AG09309 (cell line): ENCODE results near the gene PLCB4.

Experiments
- DNase-seq: peaks from one replicate; pipeline ENCODE4 v3.0.0-alpha.2; 2010; ENCODE audit warnings: low read depth
- H3K4me3 ChIP-seq: 2 replicates; pipeline ENCODE4 v1.5.1; 2011; ENCODE audit warnings: mild to moderate bottlenecking, low read depth, low read length, moderate library complexity; ENCODE audit not compliant: control insufficient read depth
- TF ChIP-seq, protein P1 (sequence below): IDR thresholded peaks from 2 replicates; pipeline ENCODE4 v1.5.1; 2011; ENCODE audit warnings: mild to moderate bottlenecking, low read depth, low read length, inconsistent platforms; ENCODE audit not compliant: insufficient read depth, control insufficient read depth; ENCODE audit errors: missing control alignments

The PLCB4 gene

DNA sequence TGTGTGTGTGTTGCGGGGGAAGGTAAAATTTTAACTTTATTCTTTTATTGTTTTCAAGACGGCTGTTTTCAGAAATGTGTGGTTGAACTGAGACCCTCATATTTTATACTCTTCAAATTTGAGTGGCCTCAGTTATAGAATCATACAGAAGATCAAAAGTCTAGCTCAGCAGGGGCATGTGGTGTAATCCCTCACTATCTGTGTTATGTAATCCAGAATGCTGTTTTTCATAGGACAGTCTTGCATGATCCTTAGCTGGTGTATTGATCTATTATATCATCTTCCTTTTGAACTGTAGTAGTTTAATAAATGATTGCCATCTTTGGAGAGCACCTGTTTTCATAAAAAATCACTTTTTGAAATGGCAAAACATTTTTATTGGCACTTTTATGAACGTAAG lies 1.4 kb downstream of the PLCB4 start:
- no peak for DNase-seq
- no peak overlapping the region; the same call in 1 of the 2 replicates for H3K4me3 ChIP-seq
- TF ChIP-seq, protein P1, sequence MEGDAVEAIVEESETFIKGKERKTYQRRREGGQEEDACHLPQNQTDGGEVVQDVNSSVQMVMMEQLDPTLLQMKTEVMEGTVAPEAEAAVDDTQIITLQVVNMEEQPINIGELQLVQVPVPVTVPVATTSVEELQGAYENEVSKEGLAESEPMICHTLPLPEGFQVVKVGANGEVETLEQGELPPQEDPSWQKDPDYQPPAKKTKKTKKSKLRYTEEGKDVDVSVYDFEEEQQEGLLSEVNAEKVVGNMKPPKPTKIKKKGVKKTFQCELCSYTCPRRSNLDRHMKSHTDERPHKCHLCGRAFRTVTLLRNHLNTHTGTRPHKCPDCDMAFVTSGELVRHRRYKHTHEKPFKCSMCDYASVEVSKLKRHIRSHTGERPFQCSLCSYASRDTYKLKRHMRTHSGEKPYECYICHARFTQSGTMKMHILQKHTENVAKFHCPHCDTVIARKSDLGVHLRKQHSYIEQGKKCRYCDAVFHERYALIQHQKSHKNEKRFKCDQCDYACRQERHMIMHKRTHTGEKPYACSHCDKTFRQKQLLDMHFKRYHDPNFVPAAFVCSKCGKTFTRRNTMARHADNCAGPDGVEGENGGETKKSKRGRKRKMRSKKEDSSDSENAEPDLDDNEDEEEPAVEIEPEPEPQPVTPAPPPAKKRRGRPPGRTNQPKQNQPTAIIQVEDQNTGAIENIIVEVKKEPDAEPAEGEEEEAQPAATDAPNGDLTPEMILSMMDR, result no peak

DNA sequence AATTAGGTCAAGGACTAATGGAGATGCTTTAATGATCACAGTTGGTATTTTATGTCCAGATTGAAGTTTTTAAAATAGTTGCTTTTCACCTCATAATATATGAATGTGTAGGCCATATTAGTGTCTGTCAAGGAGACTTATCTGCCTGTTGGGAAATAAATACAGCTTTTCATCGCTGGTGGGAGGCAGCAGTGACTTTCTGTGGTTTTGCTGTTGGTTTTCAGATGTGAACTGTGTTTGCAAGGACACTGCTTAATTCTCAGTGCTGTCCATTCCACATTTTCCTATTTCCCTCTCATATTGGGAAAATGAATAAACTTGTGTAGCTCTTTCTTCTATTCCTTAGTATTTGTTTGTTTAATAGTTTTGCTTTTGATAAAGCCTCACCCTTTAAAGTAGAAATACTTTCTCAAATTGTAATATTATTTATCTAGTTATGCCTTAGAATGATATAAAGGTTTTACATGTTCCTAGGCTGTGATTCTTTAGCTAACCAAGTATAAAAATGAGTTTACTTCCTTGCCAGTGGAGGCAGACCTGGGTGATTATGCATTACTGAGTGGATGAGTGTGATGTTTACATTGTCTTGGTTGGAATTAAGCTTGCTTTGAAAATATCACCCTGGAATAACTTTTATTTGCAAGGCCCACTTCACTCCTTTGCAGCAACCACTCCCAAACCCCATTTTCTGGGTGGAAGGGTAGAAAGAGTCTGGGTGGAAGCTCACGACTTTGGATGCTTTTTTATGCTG lies 3.3 kb downstream of the PLCB4 start:
- H3K4me3 ChIP-seq, result no peak overlapping the region
- TF ChIP-seq, protein P1, result no peak
- DNase-seq, result no peak

DNA sequence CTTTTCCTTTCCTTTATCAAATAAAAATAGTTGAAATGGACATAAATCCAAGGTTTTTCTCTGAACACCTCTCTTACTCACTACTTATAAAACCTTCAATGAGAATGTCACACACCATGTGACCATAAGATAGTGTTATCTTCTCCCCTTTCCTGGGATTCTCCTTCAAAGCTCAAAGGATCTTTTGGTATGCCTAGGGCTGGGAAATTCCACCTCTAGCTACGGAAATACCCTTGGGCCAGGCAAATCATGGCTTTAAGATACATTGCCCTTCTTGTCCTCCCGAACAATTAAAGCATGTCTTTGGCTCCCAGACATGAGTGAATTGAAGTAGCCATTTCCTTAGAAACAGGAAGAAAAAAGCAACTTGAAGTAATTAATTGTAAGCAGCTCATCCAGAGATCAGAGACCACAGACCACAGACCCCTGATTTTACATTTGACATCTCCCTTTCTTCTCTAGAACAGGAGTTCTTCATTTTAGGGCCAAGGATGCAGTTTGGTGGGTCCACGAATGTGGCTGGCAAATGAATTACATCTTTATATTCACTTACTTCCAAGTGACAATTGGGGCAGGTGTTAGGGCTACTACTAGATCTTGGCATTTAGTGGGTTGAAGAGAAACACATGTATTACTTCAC lies 4.1 kb downstream of the PLCB4 start:
- no peak for DNase-seq
- no peak overlapping the region for H3K4me3 ChIP-seq
- TF ChIP-seq, protein P1, result no peak

DNA sequence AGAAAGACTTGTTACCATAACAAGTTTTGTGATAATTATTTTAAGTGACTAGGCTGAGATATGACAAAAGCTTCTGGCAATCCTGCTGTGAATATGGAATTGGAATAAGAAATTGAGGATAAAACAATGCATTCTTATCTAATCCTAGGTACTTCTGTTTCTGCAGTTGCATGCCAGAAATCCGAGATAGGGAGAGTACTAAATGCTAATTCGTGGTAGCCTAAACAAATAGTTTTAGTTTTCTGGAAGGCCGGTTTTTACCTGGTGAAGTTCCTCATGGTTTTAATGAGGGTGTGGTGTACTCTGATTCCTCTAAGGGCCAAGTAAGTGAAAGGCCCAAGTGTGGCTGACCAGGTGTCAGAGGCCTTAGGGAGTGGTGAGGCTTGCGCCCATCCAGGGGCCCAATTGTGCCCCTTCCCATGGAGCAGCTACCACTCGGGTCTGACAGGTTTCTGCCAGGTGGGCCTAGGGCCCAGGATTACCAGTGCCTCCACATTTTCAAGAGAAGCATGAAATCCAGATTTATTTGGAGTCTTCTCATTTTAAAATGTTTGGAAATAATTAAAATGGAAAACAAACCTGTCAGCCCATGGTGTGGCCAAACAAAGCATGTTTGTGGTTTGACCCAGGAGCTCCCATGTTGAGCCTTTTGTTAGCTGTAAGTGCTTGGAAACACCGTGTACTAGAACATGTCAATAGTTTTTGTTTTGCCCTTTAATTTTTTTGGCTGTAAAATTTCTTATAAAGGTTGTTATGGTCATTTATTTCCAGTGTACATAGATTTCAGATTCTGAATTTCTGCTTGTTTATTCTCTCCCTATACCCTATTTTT lies 6.6 kb downstream of the PLCB4 start:
- no peak overlapping the region for H3K4me3 ChIP-seq
- DNase-seq, result no peak
- TF ChIP-seq, protein P1, result no peak

DNA sequence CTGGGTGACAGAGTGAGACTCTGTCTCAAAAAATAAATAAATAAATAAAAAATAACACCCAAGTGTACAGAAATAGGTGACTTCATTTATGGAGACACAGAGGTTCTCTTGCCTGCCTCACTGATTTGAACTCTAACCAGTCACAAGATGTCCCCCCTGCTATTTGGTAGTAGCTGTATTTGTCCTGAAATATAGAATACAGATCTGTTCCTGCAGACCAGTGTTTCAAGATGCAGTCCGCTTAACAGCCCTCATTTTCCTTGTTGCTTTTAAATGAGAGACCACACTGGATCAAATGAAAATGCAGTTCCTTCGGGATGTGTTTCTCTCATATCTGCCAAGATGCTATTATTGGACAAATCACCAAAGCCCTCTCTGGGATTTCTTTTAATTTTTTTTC lies 7.6 kb downstream of the PLCB4 start:
- no peak overlapping the region for H3K4me3 ChIP-seq
- TF ChIP-seq, protein P1, result no peak
- no peak for DNase-seq

DNA sequence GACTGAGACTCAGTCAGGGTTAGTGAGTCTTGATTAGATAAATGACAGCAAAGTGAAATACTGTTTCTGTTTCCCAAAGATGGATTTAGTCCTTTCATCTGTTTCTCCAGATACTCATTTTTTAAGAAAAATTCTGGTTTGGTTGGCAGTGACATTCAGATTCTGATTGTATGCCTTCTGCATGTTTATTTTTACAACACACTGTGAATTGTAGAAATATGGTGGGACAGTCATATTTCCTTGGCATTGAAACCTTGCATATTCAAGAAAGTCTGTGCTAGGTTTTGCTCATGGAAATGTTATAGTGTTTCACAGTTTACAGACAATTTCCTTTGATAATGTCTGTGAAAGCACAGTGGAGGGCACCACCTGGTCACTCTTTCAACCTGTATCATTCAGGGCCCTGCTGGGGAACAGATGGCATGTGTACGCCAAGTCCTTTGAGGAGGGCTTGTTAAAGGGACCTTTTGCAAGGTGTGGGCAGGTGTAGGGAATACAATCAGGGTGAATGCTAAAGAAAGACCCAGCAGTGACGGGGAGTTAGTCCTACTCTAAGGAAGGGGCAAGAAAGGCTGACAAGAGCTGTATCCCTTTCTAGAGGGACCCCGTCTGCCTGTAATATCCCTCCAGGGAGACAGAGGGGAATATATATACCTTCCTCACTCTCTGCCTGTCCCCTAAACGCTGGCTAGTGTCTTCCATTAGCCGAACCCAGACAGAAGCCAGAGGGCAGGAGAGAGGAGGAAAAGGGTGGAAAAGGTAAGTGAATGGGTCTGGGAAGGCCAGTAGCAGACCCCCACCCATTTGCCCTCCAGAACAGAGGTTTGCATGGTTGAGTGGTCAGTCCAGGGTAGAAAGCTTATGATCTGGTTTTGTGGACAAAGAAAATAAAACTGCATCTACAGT lies 10.2 kb downstream of the PLCB4 start:
- no peak overlapping the region for H3K4me3 ChIP-seq
- no peak for DNase-seq
- TF ChIP-seq, protein P1, result no peak
